Stomach (tissue), 4 donors: ENCODE data around the gene MEGF6.

Source experiments
- EP300 ChIP-seq: sonication (generic); formaldehyde crosslinking; IDR thresholded peaks from one replicate; pipeline ENCODE4 v1.6.1; 2017; ENCODE audit warnings: antibody characterized with exemption
- POLR2A ChIP-seq, 4 donors: fragments of 450-650 bp; IDR thresholded peaks; one replicate each; pipeline ENCODE4 v1.6.1; 2016; ENCODE audit warnings: antibody characterized with exemption in 4 of 4, control low read depth in 2 of 4, mild to moderate bottlenecking in 1 of 4, moderate library complexity in 1 of 4
- TF ChIP-seq, protein P1 (sequence below), 7 experiments: fragments of 450-650 bp in 4 of 7; fragments of 200-600 bp in 3 of 7; sonication (generic) in 3 of 7; IDR thresholded peaks; one replicate each; pipeline ENCODE4 v1.5.1; 2016 to 2019; ENCODE audit warnings: antibody characterized with exemption in 7 of 7, control low read depth in 2 of 7, mild to moderate bottlenecking in 1 of 7

DNA sequence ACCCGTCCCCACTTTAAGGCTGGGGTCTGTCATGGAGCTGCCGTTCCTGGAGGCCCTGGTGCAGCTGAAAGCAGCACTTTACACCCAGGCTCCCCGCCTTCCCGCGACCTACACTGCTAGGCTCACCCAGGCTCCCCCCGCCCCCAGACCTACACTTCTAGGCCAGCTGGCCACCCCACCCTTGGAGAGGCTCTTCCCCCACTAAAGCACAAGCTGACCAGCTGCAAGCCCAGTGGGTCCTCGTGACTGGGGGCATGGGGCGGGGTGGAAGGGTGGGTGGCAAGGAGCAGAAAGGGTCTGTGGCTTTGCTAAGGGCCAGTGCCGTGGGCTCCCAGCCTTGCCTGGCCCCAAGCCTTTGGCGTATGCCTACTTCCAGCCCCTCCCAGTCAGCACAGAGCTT lies 166.6 kb downstream of the MEGF6 start:
- no peak for TF ChIP-seq POLR2A (IDR thresholded peaks at IDR 0.05)
- TF ChIP-seq EP300 = no peak
- TF ChIP-seq, protein P1, sequence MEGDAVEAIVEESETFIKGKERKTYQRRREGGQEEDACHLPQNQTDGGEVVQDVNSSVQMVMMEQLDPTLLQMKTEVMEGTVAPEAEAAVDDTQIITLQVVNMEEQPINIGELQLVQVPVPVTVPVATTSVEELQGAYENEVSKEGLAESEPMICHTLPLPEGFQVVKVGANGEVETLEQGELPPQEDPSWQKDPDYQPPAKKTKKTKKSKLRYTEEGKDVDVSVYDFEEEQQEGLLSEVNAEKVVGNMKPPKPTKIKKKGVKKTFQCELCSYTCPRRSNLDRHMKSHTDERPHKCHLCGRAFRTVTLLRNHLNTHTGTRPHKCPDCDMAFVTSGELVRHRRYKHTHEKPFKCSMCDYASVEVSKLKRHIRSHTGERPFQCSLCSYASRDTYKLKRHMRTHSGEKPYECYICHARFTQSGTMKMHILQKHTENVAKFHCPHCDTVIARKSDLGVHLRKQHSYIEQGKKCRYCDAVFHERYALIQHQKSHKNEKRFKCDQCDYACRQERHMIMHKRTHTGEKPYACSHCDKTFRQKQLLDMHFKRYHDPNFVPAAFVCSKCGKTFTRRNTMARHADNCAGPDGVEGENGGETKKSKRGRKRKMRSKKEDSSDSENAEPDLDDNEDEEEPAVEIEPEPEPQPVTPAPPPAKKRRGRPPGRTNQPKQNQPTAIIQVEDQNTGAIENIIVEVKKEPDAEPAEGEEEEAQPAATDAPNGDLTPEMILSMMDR (IDR thresholded peaks at IDR 0.05) = no peak
